Measurements from ENCODE around the gene PLCL1. TPM values are rescaled to one million over a fixed set of nuclear protein-coding genes. Genes with fewer than 3 reads are reported as not detected.

The PLCL1 gene
- total and polyA plus RNA-seq, 7 donors: 4.3 to 25.4 (median 12.6) TPM

- intact Hi-C loops (cut with DNase I): no loop called here
- H3K4me1 ChIP-seq: peaks cover 31% of the 10 kb centered on the region
- H3K36me3 ChIP-seq (ENCODE audit: insufficient read depth in 1 of 2, low read depth in 1 of 2): no peaks in the 10 kb centered on the region
- H3K9me3 ChIP-seq: no peaks in the 10 kb centered on the region
- DNase-seq (no peak), ATAC-seq (peak; percentile 49 to 96 (median 79))
- WGBS, 3 donors: 48 to 78% (median 59%) methylated on average over 3 of the region's 3 CpGs
- no peak overlapping the region for H3K27ac ChIP-seq
- no peak overlapping the region for H3K4me3 ChIP-seq
- H3K27me3 ChIP-seq (ENCODE audit: insufficient read depth in 3 of 3, low read length in 2 of 3): no peaks in the 10 kb centered on the region
- no peak for TF ChIP-seq CTCF (IDR thresholded peaks at IDR 0.05)
Measured at GRCh38 chr2:197958592-197959150, 154.3 kb downstream of the PLCL1 start.

- no peaks in the 10 kb centered on the region for H3K9me3 ChIP-seq
- H3K27me3 ChIP-seq (ENCODE audit: insufficient read depth in 3 of 3, low read length in 2 of 3): no peaks in the 10 kb centered on the region
- no peak overlapping the region for H3K4me3 ChIP-seq
- no peak for DNase-seq
- WGBS, 3 donors: 85 to 100% (median 93%) methylated on average over 1 of the region's 1 CpG
- no peak for ATAC-seq
- H3K4me1 ChIP-seq: peaks cover 27% of the 10 kb centered on the region
- no peak overlapping the region for H3K27ac ChIP-seq
- intact Hi-C loops (cut with DNase I): no loop called here
- H3K36me3 ChIP-seq (ENCODE audit: insufficient read depth in 1 of 2, low read depth in 1 of 2): no peaks in the 10 kb centered on the region
- no peak for TF ChIP-seq CTCF (IDR thresholded peaks at IDR 0.05)
Measured at GRCh38 chr2:197959383-197959782, 155.0 kb downstream of the PLCL1 start.

DNA sequence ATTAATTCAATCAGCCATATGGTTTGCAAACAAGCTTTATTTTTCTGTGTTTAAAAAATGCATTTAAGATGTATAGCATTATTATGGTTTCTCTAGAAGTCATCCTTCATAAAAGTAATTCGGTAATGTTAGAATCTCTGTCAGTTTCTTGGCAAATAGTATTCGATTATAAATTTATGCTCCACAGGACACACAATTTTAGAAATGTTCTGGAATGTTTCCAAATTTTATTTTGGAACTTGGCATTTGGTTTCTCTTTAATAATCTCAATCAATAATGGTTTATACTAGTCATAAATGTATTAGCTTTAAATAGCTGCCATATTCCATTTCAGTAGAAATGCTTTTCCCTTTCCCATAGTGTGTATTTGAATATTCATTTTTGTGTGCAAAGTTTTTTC, 156.4 kb downstream of the PLCL1 start:
- H3K27ac ChIP-seq: no peak overlapping the region
- peaks cover 27% of the 10 kb centered on the region for H3K4me1 ChIP-seq
- intact Hi-C loops (cut with DNase I): no loop called here
- TF ChIP-seq CTCF (IDR thresholded peaks at IDR 0.05): no peak
- WGBS, 3 donors: 15 to 57% (median 23%) methylated on average over 2 of the region's 2 CpGs
- ATAC-seq (no peak), DNase-seq (no peak)
- no peaks in the 10 kb centered on the region for H3K9me3 ChIP-seq
- H3K36me3 ChIP-seq (ENCODE audit: insufficient read depth in 1 of 2, low read depth in 1 of 2): no peaks in the 10 kb centered on the region
- no peak overlapping the region for H3K4me3 ChIP-seq
- H3K27me3 ChIP-seq (ENCODE audit: insufficient read depth in 3 of 3, low read length in 2 of 3): no peaks in the 10 kb centered on the region

GRCh38 chr2:197964720-197965119, 160.3 kb downstream of the PLCL1 start:
- peaks cover 17% of the 10 kb centered on the region for H3K4me1 ChIP-seq
- intact Hi-C loops (cut with DNase I): no loop called here
- no peak for ATAC-seq

More at GRCh38 chr2:197964720-197965119, 160.3 kb downstream of the PLCL1 start:
- H3K36me3 ChIP-seq (ENCODE audit: insufficient read depth in 1 of 2, low read depth in 1 of 2): no peaks in the 10 kb centered on the region
- H3K27ac ChIP-seq: no peak overlapping the region
- H3K9me3 ChIP-seq: no peaks in the 10 kb centered on the region
- no peaks in the 10 kb centered on the region for H3K27me3 ChIP-seq (ENCODE audit: insufficient read depth in 3 of 3, low read length in 2 of 3)
- TF ChIP-seq CTCF (IDR thresholded peaks at IDR 0.05): no peak
- no peak for DNase-seq
- no peak overlapping the region for H3K4me3 ChIP-seq
